ENCODE measurements around the gene TNN. TPM values are rescaled to one million over a fixed set of nuclear protein-coding genes. Genes with fewer than 3 reads are reported as not detected.

Gene TNN
- total RNA-seq, 3 donors from 2014 or later: 0.06 TPM; not detected in 2

DNA sequence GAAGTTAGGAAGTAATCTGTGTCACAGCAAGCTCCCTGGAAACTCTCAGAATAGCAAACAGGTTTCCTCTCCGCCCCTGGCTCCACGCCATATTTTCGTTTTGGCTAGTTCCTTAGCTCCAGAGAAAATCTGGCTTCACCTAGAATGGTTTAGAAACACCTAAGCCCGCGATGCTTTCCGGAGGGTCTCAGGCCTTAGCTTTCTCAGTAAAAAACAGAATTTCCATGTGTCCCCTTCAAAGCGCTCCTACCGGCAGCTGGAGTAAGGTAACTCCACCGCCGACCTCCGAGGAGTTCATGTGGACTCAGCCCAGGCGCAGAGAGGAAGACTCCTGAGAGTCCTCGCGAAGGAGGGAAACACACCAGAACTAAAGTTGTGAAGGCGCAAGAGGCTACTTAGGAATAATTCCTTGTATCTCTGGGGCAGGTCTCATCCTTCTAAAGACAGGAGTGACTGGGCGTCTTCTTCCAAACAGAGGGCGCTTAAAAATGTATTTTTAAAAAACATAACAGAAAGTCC lies 124.5 kb downstream of the TNN start:
- intact Hi-C loops (cut with DNase I, micrococcal nuclease): no loop called here
- Histone ChIP-seq H3K9me3 (no peaks in the 10 kb centered on the region), H3K4me3 (peak overlapping the region; percentile 35), H3K36me3 (ENCODE audit: low read depth) (no peaks in the 10 kb centered on the region), H3K4me1 (ENCODE audit: low read depth) (peaks cover 12% of the 10 kb centered on the region)
- peak; percentile 71 to 86 (median 75) for DNase-seq
- TF ChIP-seq, protein P1, sequence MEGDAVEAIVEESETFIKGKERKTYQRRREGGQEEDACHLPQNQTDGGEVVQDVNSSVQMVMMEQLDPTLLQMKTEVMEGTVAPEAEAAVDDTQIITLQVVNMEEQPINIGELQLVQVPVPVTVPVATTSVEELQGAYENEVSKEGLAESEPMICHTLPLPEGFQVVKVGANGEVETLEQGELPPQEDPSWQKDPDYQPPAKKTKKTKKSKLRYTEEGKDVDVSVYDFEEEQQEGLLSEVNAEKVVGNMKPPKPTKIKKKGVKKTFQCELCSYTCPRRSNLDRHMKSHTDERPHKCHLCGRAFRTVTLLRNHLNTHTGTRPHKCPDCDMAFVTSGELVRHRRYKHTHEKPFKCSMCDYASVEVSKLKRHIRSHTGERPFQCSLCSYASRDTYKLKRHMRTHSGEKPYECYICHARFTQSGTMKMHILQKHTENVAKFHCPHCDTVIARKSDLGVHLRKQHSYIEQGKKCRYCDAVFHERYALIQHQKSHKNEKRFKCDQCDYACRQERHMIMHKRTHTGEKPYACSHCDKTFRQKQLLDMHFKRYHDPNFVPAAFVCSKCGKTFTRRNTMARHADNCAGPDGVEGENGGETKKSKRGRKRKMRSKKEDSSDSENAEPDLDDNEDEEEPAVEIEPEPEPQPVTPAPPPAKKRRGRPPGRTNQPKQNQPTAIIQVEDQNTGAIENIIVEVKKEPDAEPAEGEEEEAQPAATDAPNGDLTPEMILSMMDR (IDR thresholded peaks at IDR 0.05): no peak
- peak; percentile 60 for ATAC-seq

GRCh38 chr1:175192630-175193526 lies 125.2 kb downstream of the TNN start, which contains the start of gene KIAA0040:
Gene KIAA0040, minus strand, starts transcription at chr1:175192776. Its CDS starts 31,763 bp downstream, at chr1:175161013.
- H3K4me3 ChIP-seq: peak within 1 kb of the TSS; percentile 35
- intact Hi-C loops (cut with DNase I, micrococcal nuclease): no loop called here
- DNase-seq: peak; percentile 81 to 89 (median 88)
- TF ChIP-seq, protein P1 (IDR thresholded peaks at IDR 0.05): no peak
- no peaks in the 10 kb centered on the region for H3K9me3 ChIP-seq
- no peaks in the 10 kb centered on the region for H3K36me3 ChIP-seq (ENCODE audit: low read depth)
- H3K4me1 ChIP-seq (ENCODE audit: low read depth): peaks cover 12% of the 10 kb centered on the region
- peak; percentile 90 for ATAC-seq

GRCh38 chr1:175193527-175193910 lies 125.9 kb downstream of the TNN start:
- Histone ChIP-seq H3K4me1 (ENCODE audit: low read depth) (peaks cover 12% of the 10 kb centered on the region), H3K36me3 (ENCODE audit: low read depth) (no peaks in the 10 kb centered on the region), H3K4me3 (no peak overlapping the region), H3K9me3 (no peaks in the 10 kb centered on the region)
- intact Hi-C loops (cut with DNase I, micrococcal nuclease): no loop called here
- ATAC-seq: no peak
- TF ChIP-seq, protein P1 (IDR thresholded peaks at IDR 0.05): no peak
- DNase-seq: peak in 1 of 3 donors; percentile 36

DNA sequence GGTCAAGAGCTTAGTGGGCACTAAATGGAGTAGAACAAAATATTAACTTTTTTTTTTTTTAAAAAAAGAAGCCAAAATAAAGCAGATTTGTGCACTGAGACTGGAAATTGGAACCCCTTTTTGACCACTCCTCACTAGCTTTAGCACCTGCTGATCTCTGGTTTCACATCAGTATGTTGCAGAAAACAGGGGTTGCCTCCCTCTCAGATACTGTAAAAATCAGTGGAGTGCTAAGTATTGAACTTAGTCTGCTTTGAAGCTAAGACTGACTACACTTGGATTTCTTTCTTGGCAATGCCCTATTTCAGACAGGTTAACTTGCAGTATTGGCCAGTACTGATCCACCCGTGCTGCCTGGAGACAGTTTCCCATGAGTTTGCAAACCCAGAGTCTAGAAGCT lies 127.6 kb downstream of the TNN start:
- DNase-seq: no peak
- no peak overlapping the region for H3K4me3 ChIP-seq
- ATAC-seq: no peak
- TF ChIP-seq, protein P1 (IDR thresholded peaks at IDR 0.05): no peak
- no peaks in the 10 kb centered on the region for H3K36me3 ChIP-seq (ENCODE audit: low read depth)
- intact Hi-C loops (cut with DNase I, micrococcal nuclease): no loop called here
- peaks cover 12% of the 10 kb centered on the region for H3K4me1 ChIP-seq (ENCODE audit: low read depth)
- no peaks in the 10 kb centered on the region for H3K9me3 ChIP-seq

DNA sequence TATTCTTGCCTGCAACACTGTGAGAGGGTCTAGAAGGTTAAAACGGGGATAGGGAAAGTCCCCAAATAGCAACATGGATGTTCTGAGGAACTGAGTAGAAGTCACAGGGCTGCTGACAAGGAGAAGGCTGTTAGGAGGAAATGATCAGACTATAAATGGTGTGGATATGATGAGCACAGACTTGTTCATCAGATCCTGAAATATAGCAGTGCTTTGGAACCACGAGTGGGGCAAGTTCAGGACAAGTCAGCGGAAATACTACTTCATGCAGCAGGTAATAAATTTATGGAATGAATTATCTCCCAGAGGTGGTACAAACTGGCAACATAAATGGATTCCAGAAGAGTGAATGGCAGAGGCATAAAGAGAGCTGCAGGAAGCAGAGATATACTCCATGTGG lies 128.2 kb downstream of the TNN start:
- TF ChIP-seq, protein P1 (IDR thresholded peaks at IDR 0.05): no peak
- Histone ChIP-seq H3K4me3 (no peak overlapping the region), H3K36me3 (ENCODE audit: low read depth) (no peaks in the 10 kb centered on the region), H3K9me3 (no peaks in the 10 kb centered on the region), H3K4me1 (ENCODE audit: low read depth) (peaks cover 11% of the 10 kb centered on the region)
- no peak for ATAC-seq
- no peak for DNase-seq
- intact Hi-C loops (cut with DNase I, micrococcal nuclease): no loop called here

Measured in mucosa of descending colon (tissue), 3 donors.